GM12878 (cell line): ENCODE data around the gene AP3B2. TPM values are rescaled to one million over a fixed set of nuclear protein-coding genes. Genes with fewer than 3 reads are reported as not detected.

Experiments
- ATAC-seq: fragments of 200-7000 bp; cut with Tn5 transposase; 3 replicates; pipeline ENCODE4 v1.9.1; 2020; ENCODE audit warnings: mild to moderate bottlenecking, moderate library complexity
- BruUV-seq: library from RNA; stranded (reverse); fragments of 400-500 nt; replicated peaks from 2 replicates; lab custom pipeline; 2021; lab: Mats Ljungman, UMichigan
- CTCF ChIA-PET: fragments of 300-600 bp; sonication (Branson Sonifier 250); formaldehyde crosslinking; extraction: SDS; loops from one replicate; lab custom pipeline; 2021; ENCODE audit warnings: inconsistent platforms; lab: Yijun Ruan, JAX
- POLR2A ChIA-PET: fragments of 350-600 bp; formaldehyde crosslinking; extraction: SDS; loops from one replicate; lab custom pipeline; 2021; ENCODE audit warnings: inconsistent platforms; lab: Charles Lee
- RAD21 ChIA-PET: fragments of 300-600 bp; sonication (Branson Sonifier 250); formaldehyde crosslinking; loops from one replicate; lab custom pipeline; 2023; ENCODE audit warnings: antibody characterized with exemption; ENCODE audit not compliant: unreplicated experiment; lab: Charles Lee
- SMC1A ChIA-PET: fragments of 300-600 bp; sonication (Branson Sonifier 250); formaldehyde crosslinking; loops from one replicate; lab custom pipeline; 2023; ENCODE audit not compliant: unreplicated experiment, uncharacterized antibody; lab: Charles Lee
- DNase-seq: peaks from one replicate; pipeline ENCODE4 v3.0.0-alpha.2; 2011; ENCODE audit warnings: low read depth, low spot score
- FAIRE-seq: peaks from 3 replicates; lab custom pipeline; 2011; peaks lifted over from hg19 to GRCh38; lab: Jason Lieb, UNC
- H2AFZ ChIP-seq: 2 replicates; pipeline ENCODE4 v1.6.0; 2011; ENCODE audit warnings: low read depth, low read length, control low read depth; ENCODE audit not compliant: control insufficient read depth
- H3K27ac ChIP-seq: 2 replicates; pipeline ENCODE4 v1.5.1; 2011; ENCODE audit warnings: control low read depth; ENCODE audit not compliant: control insufficient read depth, insufficient read depth
- H3K27me3 ChIP-seq, 2 experiments: replicated peaks in 1 of 2; 2 replicates each; pipeline versions ENCODE4 v1.6.0 to v1.6.1; 2011; ENCODE audit warnings: low read length in 1 of 2; ENCODE audit not compliant: control insufficient read depth in 2 of 2, insufficient read depth in 2 of 2
- H3K36me3 ChIP-seq, 2 experiments: 2 replicates each; pipeline ENCODE4 v1.5.1; 2011; ENCODE audit warnings: low read length in 1 of 2; ENCODE audit not compliant: control insufficient read depth in 2 of 2, insufficient read depth in 2 of 2
- H3K4me1 ChIP-seq: 2 replicates; pipeline ENCODE4 v1.6.1; 2011; ENCODE audit warnings: mild to moderate bottlenecking, low read length, moderate library complexity, mixed read lengths; ENCODE audit not compliant: control insufficient read depth, insufficient read depth
- H3K4me2 ChIP-seq: 2 replicates; pipeline ENCODE4 v1.6.0; 2011; ENCODE audit warnings: control low read depth; ENCODE audit not compliant: control insufficient read depth, insufficient read depth
- H3K4me3 ChIP-seq: fragments of 200-600 bp; sonication (generic); 2 replicates; pipeline ENCODE4 v1.5.1; 2016
- H3K79me2 ChIP-seq: 2 replicates; pipeline ENCODE4 v1.6.0; 2011; ENCODE audit warnings: low read length; ENCODE audit not compliant: control insufficient read depth, insufficient read depth
- H3K9ac ChIP-seq: 2 replicates; pipeline ENCODE4 v1.8.0; 2011; ENCODE audit warnings: low read length, control low read depth, mixed read lengths; ENCODE audit not compliant: control insufficient read depth, insufficient read depth
- H3K9me3 ChIP-seq: replicated peaks from 3 replicates; pipeline ENCODE4 v1.5.1; 2011; ENCODE audit warnings: mild to moderate bottlenecking, low read length; ENCODE audit not compliant: control insufficient read depth, insufficient read depth
- H4K20me1 ChIP-seq: 2 replicates; pipeline ENCODE4 v1.6.0; 2011; ENCODE audit not compliant: control insufficient read depth, insufficient read depth
- BCLAF1 ChIP-seq: fragments of 450-650 bp; IDR thresholded peaks from 2 replicates; pipeline ENCODE4 v1.6.1; 2017; ENCODE audit warnings: antibody characterized with exemption, mild to moderate bottlenecking, moderate library complexity
- MTA3 ChIP-seq: IDR thresholded peaks from 2 replicates; pipeline ENCODE4 v1.6.1; 2012; ENCODE audit warnings: low read length, inconsistent platforms, borderline replicate concordance
- SMARCA5 ChIP-seq: fragments of 450-650 bp; IDR thresholded peaks from 2 replicates; pipeline ENCODE4 v1.6.1; 2017; ENCODE audit warnings: mild to moderate bottlenecking
- SREBF2 ChIP-seq: IDR thresholded peaks from 2 replicates; pipeline ENCODE4 v1.6.1; 2012; ENCODE audit warnings: mild to moderate bottlenecking, low read length
- in situ Hi-C: fragments of 300-500 bp; cut with MboI; formaldehyde crosslinking; loops from 9 replicates; pipeline ENCODE4 v1.14.3; 2018; ENCODE audit warnings: mixed read lengths
- intact Hi-C: fragments of 100-400 bp; cut with micrococcal nuclease; formaldehyde crosslinking; loops from one replicate; pipeline ENCODE4 v1.14.2; 2022; ENCODE audit not compliant: unreplicated experiment
- polyA plus RNA-seq, 11 experiments: library from polyadenylated mRNA; depleted of rRNA in 4 of 11; unstranded in 6 of 11; stranded (reverse) in 5 of 11; fragments of >200 nt; fragmentation: Nextera tagmentation in 4 of 11; fragmentation: Illumina TruSeq in 1 of 11; extraction: Ambion mirVana in 4 of 11; extraction: Trizol in 1 of 11; gene quantifications; 1 replicate in 1 of 11; 2 replicates in 10 of 11; pipeline versions ENCODE4 v1.2.1 to v1.2.3, GENCODE V29; 2011 to 2016; ENCODE audit warnings: inconsistent platforms in 2 of 11, missing spikeins in 2 of 11, low read depth in 1 of 11
- total RNA-seq, 4 experiments: library from RNA; depleted of rRNA in 3 of 4; stranded (reverse); fragments of >200 nt in 3 of 4; fragmentation: Illumina TruSeq in 1 of 4; extraction: Trizol in 1 of 4; gene quantifications; 2 replicates each; pipeline versions ENCODE4 v1.2.1 to v1.2.3, GENCODE V29; 2013 to 2021

Gene AP3B2
- total and polyA plus RNA-seq, 10 of the 15 experiments (the other 5 are each of a cell fraction or from before 2014, with no cell fraction given): not detected

- TF ChIP-seq BCLAF1: no peak
- TF ChIP-seq SMARCA5: no peak
- no peak for TF ChIP-seq MTA3
- no peak for TF ChIP-seq SREBF2
- Histone ChIP-seq H3K79me2 (no peaks in the 10 kb centered on the region), H4K20me1 (no peaks in the 10 kb centered on the region; the same call in 1 of the 2 replicates), H3K9ac (no peak overlapping the region), H3K4me3 (no peak overlapping the region), H2AFZ (no peak overlapping the region), H3K27ac (no peak overlapping the region), H3K36me3 (no peaks in the 10 kb centered on the region), H3K4me1 (peaks cover 4% of the 10 kb centered on the region; the same call in 1 of the 2 replicates), H3K9me3 (no peaks in the 10 kb centered on the region; the same call in 2 of the 3 replicates), H3K4me2 (no peak overlapping the region), H3K27me3 (peaks cover 0 to 10% of the 10 kb centered on the region in 2 experiments; a peak in 2 of 4 replicates)
- DNase-seq (no peak), ATAC-seq (peak; percentile 31; the same call in 2 of the 3 replicates), FAIRE-seq (no peak)
- ChIA-PET RAD21 (interaction anchor here (0.9 to 1.3 kb wide), 2 partner anchors 36 to 161 kb away, joined by 3 read pairs; no protein-coding TSS in a partner anchor), POLR2A (interaction anchor here (1.3 kb wide), 1 partner anchor 64 kb away, joined by 3 read pairs; no protein-coding TSS in a partner anchor), CTCF (interaction anchor here (0.6 to 1.4 kb wide), 3 partner anchors 183 to 402 kb away, joined by 3 read pairs; no protein-coding TSS in a partner anchor), SMC1A (interaction anchor here (0.7 to 2.5 kb wide), 4 partner anchors 9 to 361 kb away, joined by 3 to 21 read pairs (median 4); partner anchors contain the start of gene C15orf40)
- no TSS peak for BruUV-seq
- in situ Hi-C loops (no loop called here), intact Hi-C loops (no loop called here)
These were observed 59.5 kb downstream of the AP3B2 start for GRCh38 chr15:82650046-82650670.
